Right atrium auricular region (tissue), 2 donors: Measurements from ENCODE around the gene PALLD. TPM values are rescaled to one million over a fixed set of nuclear protein-coding genes. Genes with fewer than 3 reads are reported as not detected.
A peak's percentile ranks its signal among the peaks of the same experiment; 100 is the strongest.

ENCODE experiments used
- DNase-seq: peaks from one replicate; pipeline ENCODE4 v3.0.0-alpha.2; 2019; ENCODE audit warnings: low spot score
- H3K27ac ChIP-seq, 2 donors: fragments of 200-600 bp; sonication (generic); 1 replicate in 1 of 2; 2 replicates in 1 of 2; pipeline ENCODE4 v1.5.1; 2016 to 2019
- H3K27me3 ChIP-seq, 2 donors: fragments of 200-600 bp; sonication (generic); one replicate each; pipeline versions ENCODE4 v1.5.1 to v1.6.0; 2017 to 2019
- H3K36me3 ChIP-seq: fragments of 200-600 bp; sonication (generic); one replicate; pipeline ENCODE4 v1.5.1; 2016
- H3K4me1 ChIP-seq, 2 donors: fragments of 200-600 bp; sonication (generic); one replicate each; pipeline versions ENCODE4 v1.5.1 to v1.6.0; 2017 to 2019
- H3K4me3 ChIP-seq, 2 donors: fragments of 200-600 bp; sonication (generic); 1 replicate in 1 of 2; 2 replicates in 1 of 2; pipeline ENCODE4 v1.5.1; 2017 to 2019; ENCODE audit warnings: mild to moderate bottlenecking in 1 of 2, moderate library complexity in 1 of 2
- H3K9me3 ChIP-seq, 2 donors: fragments of 200-600 bp; sonication (generic); one replicate each; pipeline ENCODE4 v1.5.1; 2019
- total RNA-seq, 2 donors: library from RNA; depleted of rRNA; stranded (reverse); fragments of >200 nt; gene quantifications; one replicate each; pipeline ENCODE4 v1.1.0, GENCODE V29; 2016
- TF ChIP-seq, protein P1 (sequence below), 2 donors: fragments of 200-600 bp; sonication (generic); IDR thresholded peaks; one replicate each; pipeline ENCODE4 v1.5.1; 2019; ENCODE audit warnings: antibody characterized with exemption in 2 of 2

Gene PALLD
- total RNA-seq, 2 donors from 2014 or later = 764 to 782 TPM

DNA sequence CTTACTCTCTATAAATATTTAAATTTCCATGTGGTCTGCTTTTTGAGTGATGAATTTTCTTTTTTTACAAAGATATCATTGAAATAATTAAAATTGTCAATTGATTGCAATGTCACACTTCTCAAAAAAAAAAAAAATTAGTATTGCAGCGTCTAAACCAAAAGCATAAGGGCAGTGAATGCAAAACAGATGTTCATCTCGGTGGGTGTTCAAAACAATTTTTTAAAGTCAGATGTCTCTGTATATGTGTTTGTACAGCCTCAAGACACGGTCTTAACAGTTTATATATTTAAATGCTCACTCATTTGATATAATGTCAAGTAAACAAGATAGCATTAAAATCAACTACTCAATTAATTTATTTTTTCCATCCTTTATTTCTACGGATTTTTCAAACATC lies 52.3 kb downstream of the PALLD start:
- Histone ChIP-seq H3K36me3 (peaks cover 7% of the 10 kb centered on the region), H3K27me3 (no peaks in the 10 kb centered on the region), H3K27ac (no peak overlapping the region), H3K9me3 (no peaks in the 10 kb centered on the region), H3K4me1 (peaks cover 0 to 5% of the 10 kb centered on the region in 2 donors), H3K4me3 (no peak overlapping the region)
- DNase-seq = no peak
- TF ChIP-seq, protein P1, sequence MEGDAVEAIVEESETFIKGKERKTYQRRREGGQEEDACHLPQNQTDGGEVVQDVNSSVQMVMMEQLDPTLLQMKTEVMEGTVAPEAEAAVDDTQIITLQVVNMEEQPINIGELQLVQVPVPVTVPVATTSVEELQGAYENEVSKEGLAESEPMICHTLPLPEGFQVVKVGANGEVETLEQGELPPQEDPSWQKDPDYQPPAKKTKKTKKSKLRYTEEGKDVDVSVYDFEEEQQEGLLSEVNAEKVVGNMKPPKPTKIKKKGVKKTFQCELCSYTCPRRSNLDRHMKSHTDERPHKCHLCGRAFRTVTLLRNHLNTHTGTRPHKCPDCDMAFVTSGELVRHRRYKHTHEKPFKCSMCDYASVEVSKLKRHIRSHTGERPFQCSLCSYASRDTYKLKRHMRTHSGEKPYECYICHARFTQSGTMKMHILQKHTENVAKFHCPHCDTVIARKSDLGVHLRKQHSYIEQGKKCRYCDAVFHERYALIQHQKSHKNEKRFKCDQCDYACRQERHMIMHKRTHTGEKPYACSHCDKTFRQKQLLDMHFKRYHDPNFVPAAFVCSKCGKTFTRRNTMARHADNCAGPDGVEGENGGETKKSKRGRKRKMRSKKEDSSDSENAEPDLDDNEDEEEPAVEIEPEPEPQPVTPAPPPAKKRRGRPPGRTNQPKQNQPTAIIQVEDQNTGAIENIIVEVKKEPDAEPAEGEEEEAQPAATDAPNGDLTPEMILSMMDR (IDR thresholded peaks at IDR 0.05) = no peak

DNA sequence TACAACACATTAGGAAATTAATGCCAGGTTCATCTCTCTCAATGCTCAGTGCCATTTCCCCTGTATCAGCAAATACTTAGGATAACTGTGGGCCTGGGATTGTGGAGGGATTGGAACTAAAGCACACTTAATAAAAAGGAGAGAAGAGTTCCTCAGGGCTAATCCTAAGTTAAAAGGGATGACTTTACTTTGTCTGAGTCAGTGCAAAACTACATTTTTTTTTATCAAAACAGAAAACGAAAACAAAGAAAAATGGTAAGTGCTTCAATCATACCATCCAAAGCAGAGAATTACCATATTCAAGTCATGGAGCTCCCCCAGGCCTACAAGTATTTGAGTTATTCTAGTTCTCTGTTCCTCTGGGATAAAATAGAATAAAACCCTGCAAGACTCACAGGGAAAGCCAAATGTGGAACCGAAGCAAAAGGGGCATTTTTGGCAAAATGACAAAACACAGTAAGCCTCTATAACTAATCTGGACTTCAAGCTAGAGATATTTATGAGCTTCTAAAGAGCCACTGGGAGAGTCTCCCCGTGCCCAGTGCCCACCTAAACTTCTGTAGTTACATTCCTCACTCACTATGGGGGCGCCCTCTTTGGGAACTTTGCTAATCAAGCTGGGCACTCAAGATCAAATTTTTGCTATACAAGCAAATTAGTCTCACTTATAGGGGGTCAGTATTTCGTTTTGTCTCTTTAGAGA lies 53.4 kb downstream of the PALLD start:
- Histone ChIP-seq H3K9me3 (no peaks in the 10 kb centered on the region), H3K4me3 (no peak overlapping the region), H3K27me3 (no peaks in the 10 kb centered on the region), H3K4me1 (peaks cover 0 to 5% of the 10 kb centered on the region in 2 donors), H3K36me3 (peaks cover 7% of the 10 kb centered on the region), H3K27ac (no peak overlapping the region)
- TF ChIP-seq, protein P1 (IDR thresholded peaks at IDR 0.05) = no peak
- DNase-seq = no peak

DNA sequence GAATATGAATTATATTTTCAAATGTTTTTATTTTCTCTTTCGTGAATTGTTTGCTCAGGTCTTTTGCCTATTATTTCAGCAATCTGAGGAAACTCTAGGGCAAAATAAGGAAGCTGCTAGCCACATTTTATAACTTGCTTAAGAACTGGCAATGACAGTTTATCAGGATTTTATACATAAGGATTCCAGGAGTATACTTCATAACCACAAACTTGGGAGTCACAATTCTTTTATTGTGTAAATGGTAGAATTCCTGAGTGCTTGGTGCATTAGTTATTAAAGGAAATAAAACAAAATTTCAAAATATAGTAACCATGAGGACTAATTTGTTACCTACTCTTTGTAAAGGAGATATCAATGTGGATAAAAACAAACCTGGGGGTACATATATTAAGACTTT lies 54.4 kb downstream of the PALLD start:
- no peak for DNase-seq
- Histone ChIP-seq H3K36me3 (peaks cover 7% of the 10 kb centered on the region), H3K27me3 (no peaks in the 10 kb centered on the region), H3K4me3 (no peak overlapping the region), H3K27ac (no peak overlapping the region), H3K9me3 (no peaks in the 10 kb centered on the region), H3K4me1 (no peaks in the 10 kb centered on the region)
- TF ChIP-seq, protein P1 (IDR thresholded peaks at IDR 0.05) = no peak

DNA sequence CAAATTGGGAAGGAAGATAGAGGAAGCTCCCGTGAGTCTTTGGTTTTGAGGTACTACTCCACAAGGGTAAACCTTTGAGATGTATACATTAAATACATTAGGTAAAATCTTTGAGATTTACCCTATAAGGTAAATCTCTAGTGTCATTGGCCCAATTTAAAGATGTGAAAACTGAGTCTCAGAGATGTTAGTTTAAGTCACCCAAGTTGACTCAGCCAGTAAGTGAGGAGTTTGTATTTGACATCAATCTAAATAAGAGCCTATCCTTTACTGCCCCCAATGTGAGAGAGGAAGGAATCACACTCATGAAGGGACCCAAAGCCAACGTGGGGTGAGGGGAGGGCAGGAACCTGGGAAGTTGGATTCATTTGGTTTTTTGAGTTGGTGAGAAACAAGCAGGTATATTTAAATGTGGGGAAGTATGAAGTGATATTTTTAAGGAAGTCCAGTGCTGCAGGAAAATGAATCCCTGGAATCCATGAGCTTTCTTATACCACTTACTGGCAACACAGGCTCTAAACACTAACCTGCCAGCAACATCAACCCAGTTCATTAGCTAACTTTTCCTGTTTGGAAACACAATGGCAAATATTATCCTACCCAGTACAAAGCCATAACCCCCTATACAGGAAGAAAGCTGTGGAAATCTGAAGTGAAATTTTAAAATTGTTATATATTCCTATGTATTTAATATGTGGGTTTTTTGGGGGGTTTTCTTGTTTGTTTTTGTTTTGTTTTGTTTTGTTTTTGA lies 55.3 kb downstream of the PALLD start:
- H3K27ac ChIP-seq = no peak overlapping the region
- peaks cover 0 to 2% of the 10 kb centered on the region in 2 donors for H3K4me1 ChIP-seq
- no peak for DNase-seq
- no peaks in the 10 kb centered on the region for H3K9me3 ChIP-seq
- H3K4me3 ChIP-seq = no peak overlapping the region
- peaks cover 7% of the 10 kb centered on the region for H3K36me3 ChIP-seq
- H3K27me3 ChIP-seq = no peaks in the 10 kb centered on the region
- TF ChIP-seq, protein P1 (IDR thresholded peaks at IDR 0.05) = peak in 1 of 2 donors; percentile 17

DNA sequence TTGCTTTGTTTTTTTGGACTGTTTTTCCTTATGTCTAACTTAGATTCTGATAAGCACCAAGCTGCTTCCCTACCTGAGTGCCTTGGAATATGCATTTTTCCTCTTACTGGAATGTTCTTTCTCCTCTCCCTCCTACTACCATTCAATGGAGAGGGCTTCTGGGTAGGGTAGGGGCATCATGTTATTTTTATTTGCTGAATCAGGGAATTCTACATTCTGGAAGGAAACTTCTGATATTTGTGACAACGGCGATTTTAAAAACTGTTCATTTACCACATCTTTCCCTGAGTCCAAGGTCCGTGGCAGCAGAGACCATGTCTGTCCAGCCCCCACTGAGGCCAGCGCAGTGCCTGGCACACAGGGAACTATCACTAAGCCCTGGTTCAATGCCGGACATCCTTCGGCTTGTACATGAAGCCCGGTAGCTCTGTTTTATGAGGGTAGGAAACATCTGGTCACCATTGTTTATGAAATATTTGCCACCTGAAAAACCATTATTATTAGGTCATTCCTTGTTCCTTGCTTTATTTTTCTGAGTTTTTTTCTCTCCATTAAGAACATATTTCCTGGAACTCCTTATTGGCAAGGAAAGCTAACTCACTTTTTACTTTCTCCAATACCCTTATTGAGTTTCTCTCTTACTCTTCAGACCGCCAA lies 57.0 kb downstream of the PALLD start:
- TF ChIP-seq, protein P1 (IDR thresholded peaks at IDR 0.05) = no peak
- Histone ChIP-seq H3K4me3 (no peak overlapping the region), H3K4me1 (peaks cover 0 to 18% of the 10 kb centered on the region in 2 donors), H3K27ac (no peak overlapping the region), H3K9me3 (no peaks in the 10 kb centered on the region), H3K36me3 (peaks cover 7% of the 10 kb centered on the region), H3K27me3 (no peaks in the 10 kb centered on the region)
- DNase-seq = no peak
